Cardiac atrium fibroblast (primary cell): ENCODE data around the gene ENC1. TPM values are rescaled to one million over a fixed set of nuclear protein-coding genes. Genes with fewer than 3 reads are reported as not detected.

Experiments used
- total RNA-seq: library from RNA; depleted of rRNA; stranded (reverse); fragments of >200 nt; gene quantifications from 2 replicates; pipeline ENCODE4 v1.2.3, GENCODE V29; 2015

ENC1 gene, protein sequence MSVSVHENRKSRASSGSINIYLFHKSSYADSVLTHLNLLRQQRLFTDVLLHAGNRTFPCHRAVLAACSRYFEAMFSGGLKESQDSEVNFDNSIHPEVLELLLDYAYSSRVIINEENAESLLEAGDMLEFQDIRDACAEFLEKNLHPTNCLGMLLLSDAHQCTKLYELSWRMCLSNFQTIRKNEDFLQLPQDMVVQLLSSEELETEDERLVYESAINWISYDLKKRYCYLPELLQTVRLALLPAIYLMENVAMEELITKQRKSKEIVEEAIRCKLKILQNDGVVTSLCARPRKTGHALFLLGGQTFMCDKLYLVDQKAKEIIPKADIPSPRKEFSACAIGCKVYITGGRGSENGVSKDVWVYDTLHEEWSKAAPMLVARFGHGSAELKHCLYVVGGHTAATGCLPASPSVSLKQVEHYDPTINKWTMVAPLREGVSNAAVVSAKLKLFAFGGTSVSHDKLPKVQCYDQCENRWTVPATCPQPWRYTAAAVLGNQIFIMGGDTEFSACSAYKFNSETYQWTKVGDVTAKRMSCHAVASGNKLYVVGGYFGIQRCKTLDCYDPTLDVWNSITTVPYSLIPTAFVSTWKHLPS
- total RNA-seq: 46.2 and 99.3 TPM in 2 replicates

DNA sequence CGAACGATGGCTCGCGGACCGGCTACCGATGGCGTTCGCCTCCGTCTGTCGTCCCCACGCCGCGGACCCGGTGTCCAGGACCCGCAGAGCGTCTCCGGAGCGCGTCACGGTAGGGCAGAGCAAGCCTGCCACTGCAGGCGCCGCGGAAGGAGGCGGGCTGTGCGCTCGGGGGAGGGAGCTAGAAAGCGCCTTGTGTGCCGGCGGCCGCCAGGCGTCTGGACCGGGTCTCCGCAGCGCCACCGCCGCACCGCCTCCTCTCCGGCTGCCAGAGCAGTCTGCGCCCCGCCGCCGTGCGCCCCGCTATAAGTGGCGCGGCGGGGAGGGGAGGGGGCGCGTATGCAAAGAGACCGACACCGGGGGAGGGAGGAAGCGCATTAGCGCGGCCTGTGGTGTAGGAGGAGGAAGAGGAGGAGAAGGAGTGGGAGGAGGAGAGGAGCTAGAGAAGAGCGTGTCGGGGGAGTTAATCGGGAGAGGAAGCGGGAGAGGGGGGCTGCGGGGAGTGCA, at the start of gene ENC1:
ENC1 (minus strand) TSS at position 279 of the 504 bp plus-strand sequence. CDS start 4,243 bp downstream, outside the sequence.

DNA sequence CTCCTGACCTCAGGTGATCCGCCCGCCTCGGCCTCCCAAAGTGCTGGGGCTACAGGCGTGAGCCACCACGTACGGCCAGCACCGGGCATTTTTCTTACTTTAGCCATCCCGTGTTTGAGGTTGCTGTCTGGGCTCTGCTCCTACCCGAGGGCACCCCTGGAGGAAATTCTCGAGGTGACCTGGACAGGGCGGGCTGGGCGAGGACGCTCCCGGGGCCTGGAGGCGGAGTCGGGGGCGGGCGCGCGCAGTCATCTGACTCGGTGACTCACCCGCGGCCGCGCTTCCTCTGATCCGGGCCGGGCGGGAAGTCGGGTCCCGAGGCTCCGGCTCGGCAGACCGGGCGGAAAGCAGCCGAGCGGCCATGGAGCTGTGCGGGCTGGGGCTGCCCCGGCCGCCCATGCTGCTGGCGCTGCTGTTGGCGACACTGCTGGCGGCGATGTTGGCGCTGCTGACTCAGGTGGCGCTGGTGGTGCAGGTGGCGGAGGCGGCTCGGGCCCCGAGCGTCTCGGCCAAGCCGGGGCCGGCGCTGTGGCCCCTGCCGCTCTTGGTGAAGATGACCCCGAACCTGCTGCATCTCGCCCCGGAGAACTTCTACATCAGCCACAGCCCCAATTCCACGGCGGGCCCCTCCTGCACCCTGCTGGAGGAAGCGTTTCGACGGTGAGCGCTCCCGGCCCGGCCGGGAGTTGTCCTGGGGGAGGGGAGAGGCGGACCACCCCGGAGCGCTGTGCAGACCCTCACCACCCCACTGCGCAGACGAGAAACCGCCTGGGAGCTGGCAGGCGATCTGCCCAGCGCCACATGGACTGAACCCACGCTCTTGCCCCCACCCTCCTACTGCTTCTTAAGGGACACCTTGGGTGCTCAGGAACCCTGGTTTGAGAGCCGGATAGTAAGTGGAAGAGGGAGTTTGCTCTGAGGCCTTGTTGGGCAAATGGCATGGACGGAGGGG, 44.6 kb upstream of the ENC1 start, which contains the start of gene HEXB:
HEXB (plus strand) TSS at position 334 of the 952 bp plus-strand sequence; CDS start at position 362, 28 bp downstream.

Other genes starting within 250 kb of the ENC1 start
- gene HEXB, start 44.5 kb upstream of the ENC1 start, total RNA-seq: 128 and 173 TPM in 2 replicates
- gene GFM2, start 126.4 kb upstream of the ENC1 start, total RNA-seq: 24.5 and 28.3 TPM in 2 replicates
- 80.0 and 90.4 TPM in 2 replicates for gene NSA2, start 126.5 kb upstream of the ENC1 start, total RNA-seq
- gene FAM169A, start 225.7 kb upstream of the ENC1 start, total RNA-seq: not detected in 2 replicates